Neural cell (in vitro differentiated cells): ENCODE data around the gene WRNIP1.

Experiments used
- EP300 ChIP-seq: fragments of 450-650 bp; conservative IDR thresholded peaks from 2 replicates; pipeline ENCODE4 v1.6.1; 2014; ENCODE audit warnings: antibody characterized with exemption, mild to moderate bottlenecking, moderate library complexity; ENCODE audit not compliant: poor library complexity, severe bottlenecking
- EZH2 ChIP-seq: fragments of 200-600, 300-800 bp; shearing (Covaris generic), sonication (generic); IDR thresholded peaks from 2 replicates; pipeline ENCODE4 v1.6.1; 2014; ENCODE audit warnings: antibody characterized with exemption, low read length, borderline replicate concordance, mild to moderate bottlenecking; ENCODE audit not compliant: insufficient read depth, poor library complexity, severe bottlenecking
- POLR2AphosphoS5 ChIP-seq: IDR thresholded peaks from 2 replicates; pipeline ENCODE4 v1.6.1; 2012
- RAD21 ChIP-seq: fragments of 450-650 bp; conservative IDR thresholded peaks from 2 replicates; pipeline ENCODE4 v1.6.1; 2014; ENCODE audit warnings: antibody characterized with exemption, mild to moderate bottlenecking, moderate library complexity
- TAF1 ChIP-seq: IDR thresholded peaks from 2 replicates; pipeline ENCODE4 v1.6.1; 2012; ENCODE audit warnings: low read depth
- TF ChIP-seq, protein P1 (sequence below): fragments of 450-650 bp; IDR thresholded peaks from 2 replicates; pipeline ENCODE4 v1.5.1; 2014; ENCODE audit warnings: antibody characterized with exemption, mild to moderate bottlenecking, moderate library complexity; ENCODE audit not compliant: poor library complexity, severe bottlenecking
- TF ChIP-seq, protein P2 (sequence below): IDR thresholded peaks from 2 replicates; pipeline ENCODE4 v1.6.1; 2012; ENCODE audit warnings: borderline replicate concordance

DNA sequence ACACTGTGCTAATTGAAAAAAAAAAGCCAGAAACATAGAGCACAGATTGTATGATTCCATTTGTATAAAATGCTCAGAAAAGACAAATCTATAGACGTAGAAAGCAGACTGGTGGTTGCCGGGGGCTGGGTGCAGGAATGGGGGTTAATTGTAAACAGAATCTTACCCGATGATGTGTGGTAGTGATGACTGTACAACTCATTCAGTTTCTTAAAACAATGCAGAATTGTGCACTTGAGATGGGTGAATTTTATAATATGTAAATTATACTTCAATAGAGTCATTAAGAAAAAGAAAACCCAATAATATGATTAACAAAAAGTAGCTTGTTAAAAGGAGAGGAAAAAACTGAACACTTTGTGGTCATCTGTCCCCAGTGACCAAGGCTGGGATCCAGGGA lies 10.8 kb upstream of the WRNIP1 start:
- TF ChIP-seq, protein P1, sequence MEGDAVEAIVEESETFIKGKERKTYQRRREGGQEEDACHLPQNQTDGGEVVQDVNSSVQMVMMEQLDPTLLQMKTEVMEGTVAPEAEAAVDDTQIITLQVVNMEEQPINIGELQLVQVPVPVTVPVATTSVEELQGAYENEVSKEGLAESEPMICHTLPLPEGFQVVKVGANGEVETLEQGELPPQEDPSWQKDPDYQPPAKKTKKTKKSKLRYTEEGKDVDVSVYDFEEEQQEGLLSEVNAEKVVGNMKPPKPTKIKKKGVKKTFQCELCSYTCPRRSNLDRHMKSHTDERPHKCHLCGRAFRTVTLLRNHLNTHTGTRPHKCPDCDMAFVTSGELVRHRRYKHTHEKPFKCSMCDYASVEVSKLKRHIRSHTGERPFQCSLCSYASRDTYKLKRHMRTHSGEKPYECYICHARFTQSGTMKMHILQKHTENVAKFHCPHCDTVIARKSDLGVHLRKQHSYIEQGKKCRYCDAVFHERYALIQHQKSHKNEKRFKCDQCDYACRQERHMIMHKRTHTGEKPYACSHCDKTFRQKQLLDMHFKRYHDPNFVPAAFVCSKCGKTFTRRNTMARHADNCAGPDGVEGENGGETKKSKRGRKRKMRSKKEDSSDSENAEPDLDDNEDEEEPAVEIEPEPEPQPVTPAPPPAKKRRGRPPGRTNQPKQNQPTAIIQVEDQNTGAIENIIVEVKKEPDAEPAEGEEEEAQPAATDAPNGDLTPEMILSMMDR = no peak
- TF ChIP-seq, protein P2, sequence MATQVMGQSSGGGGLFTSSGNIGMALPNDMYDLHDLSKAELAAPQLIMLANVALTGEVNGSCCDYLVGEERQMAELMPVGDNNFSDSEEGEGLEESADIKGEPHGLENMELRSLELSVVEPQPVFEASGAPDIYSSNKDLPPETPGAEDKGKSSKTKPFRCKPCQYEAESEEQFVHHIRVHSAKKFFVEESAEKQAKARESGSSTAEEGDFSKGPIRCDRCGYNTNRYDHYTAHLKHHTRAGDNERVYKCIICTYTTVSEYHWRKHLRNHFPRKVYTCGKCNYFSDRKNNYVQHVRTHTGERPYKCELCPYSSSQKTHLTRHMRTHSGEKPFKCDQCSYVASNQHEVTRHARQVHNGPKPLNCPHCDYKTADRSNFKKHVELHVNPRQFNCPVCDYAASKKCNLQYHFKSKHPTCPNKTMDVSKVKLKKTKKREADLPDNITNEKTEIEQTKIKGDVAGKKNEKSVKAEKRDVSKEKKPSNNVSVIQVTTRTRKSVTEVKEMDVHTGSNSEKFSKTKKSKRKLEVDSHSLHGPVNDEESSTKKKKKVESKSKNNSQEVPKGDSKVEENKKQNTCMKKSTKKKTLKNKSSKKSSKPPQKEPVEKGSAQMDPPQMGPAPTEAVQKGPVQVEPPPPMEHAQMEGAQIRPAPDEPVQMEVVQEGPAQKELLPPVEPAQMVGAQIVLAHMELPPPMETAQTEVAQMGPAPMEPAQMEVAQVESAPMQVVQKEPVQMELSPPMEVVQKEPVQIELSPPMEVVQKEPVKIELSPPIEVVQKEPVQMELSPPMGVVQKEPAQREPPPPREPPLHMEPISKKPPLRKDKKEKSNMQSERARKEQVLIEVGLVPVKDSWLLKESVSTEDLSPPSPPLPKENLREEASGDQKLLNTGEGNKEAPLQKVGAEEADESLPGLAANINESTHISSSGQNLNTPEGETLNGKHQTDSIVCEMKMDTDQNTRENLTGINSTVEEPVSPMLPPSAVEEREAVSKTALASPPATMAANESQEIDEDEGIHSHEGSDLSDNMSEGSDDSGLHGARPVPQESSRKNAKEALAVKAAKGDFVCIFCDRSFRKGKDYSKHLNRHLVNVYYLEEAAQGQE = no peak
- TF ChIP-seq EP300 (no peak), EZH2 (no peak), RAD21 (no peak), POLR2AphosphoS5 (no peak), TAF1 (no peak)
